Thyroid gland (tissue), 4 donors: Measurements from ENCODE around the gene SETD1A.

Source experiments
- CTCF ChIP-seq, 6 experiments: fragments of 200-600 bp in 3 of 6; fragments of 450-650 bp in 3 of 6; sonication (generic) in 3 of 6; IDR thresholded peaks; one replicate each; pipeline ENCODE4 v1.5.1; 2016 to 2019; ENCODE audit warnings: antibody characterized with exemption in 6 of 6, mild to moderate bottlenecking in 2 of 6, inconsistent platforms in 1 of 6, moderate library complexity in 1 of 6
- POLR2A ChIP-seq, 2 donors: fragments of 450-650 bp; IDR thresholded peaks; one replicate each; pipeline ENCODE4 v1.6.1; 2017; ENCODE audit warnings: antibody characterized with exemption in 2 of 2, mild to moderate bottlenecking in 2 of 2, moderate library complexity in 1 of 2

DNA sequence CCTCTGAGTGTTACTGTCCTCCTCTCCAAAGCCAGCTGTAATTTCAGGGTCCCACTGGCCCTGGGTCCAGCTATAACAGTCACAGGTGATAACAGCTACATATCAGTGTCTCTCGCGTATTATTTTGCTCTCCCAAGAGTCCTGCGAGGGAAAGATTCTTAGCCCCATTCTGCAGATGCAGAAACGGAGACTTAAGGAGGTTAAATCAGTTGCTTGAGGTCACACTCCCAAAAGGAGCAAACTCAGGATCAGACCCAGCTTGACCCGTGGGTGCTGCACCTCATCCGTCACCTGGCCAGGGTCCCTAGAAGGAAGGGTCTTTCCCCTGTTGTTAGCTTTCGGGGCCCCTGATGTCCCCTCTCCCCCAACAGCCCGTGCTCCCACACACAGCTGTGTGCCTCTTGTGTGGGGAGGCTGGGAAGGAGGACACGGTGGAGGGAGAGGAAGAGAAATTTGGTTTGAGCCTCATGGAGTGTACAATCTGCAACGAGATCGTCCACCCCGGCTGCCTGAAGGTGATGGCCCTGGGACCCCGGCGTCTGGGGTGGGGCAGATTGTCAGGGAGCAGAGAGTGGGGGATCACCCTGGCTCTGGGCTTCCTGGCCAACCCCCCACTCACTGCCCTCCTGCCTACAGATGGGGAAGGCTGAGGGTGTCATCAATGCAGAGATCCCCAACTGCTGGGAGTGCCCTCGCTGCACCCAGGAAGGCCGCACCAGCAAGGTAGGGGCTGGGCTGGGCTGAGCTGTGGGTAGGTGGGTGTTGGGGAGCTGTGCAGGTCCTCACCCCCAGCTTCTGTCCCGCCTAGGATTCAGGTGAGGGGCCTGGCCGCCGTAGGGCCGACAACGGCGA, 30.4 kb upstream of the SETD1A start:
- TF ChIP-seq CTCF (IDR thresholded peaks at IDR 0.05) (no peak), POLR2A (IDR thresholded peaks at IDR 0.05) (no peak)
